NOMO-1 treated with DMSO at 0.1 percent for 48 hours (cell line): ENCODE results near the gene GALNT10.
A peak's percentile ranks its signal among the peaks of the same experiment; 100 is the strongest.

Experiments
- DNase-seq: peaks from one replicate; lab custom pipeline; 2025; ENCODE audit not compliant: unreplicated experiment; lab: John Stamatoyannopoulos, UW

GALNT10 gene

GRCh38 chr5:154430466-154430865, 239.9 kb downstream of the GALNT10 start:
- no peak for DNase-seq

- no peak for DNase-seq
Observed at GRCh38 chr5:154430961-154431630, 240.6 kb downstream of the GALNT10 start.

GRCh38 chr5:154435226-154435625, 244.7 kb downstream of the GALNT10 start:
- DNase-seq, result no peak

- DNase-seq, result no peak
Observed at GRCh38 chr5:154437281-154437965, 246.9 kb downstream of the GALNT10 start.

GRCh38 chr5:154440540-154440939, 250.0 kb downstream of the GALNT10 start:
- no peak for DNase-seq

GRCh38 chr5:154442801-154443200, 252.3 kb downstream of the GALNT10 start:
- DNase-seq, result peak; percentile 32

- DNase-seq, result peak; percentile 11
Observed at GRCh38 chr5:154444556-154445421, 254.3 kb downstream of the GALNT10 start.

GRCh38 chr5:154445422-154446194, 255.1 kb downstream of the GALNT10 start, which contains the start of gene SAP30L:
SAP30L (plus strand) TSS chr5:154445997; CDS start chr5:154446605, 608 bp downstream.
- DNase-seq, result peak; percentile 91

GRCh38 chr5:154446195-154447088, 255.9 kb downstream of the GALNT10 start:
- peak; percentile 11 for DNase-seq

- no peak for DNase-seq
Observed at GRCh38 chr5:154447089-154447725, 256.7 kb downstream of the GALNT10 start.

GRCh38 chr5:154449786-154450185, 259.3 kb downstream of the GALNT10 start:
- no peak for DNase-seq

GRCh38 chr5:154451957-154452356, 261.4 kb downstream of the GALNT10 start:
- DNase-seq, result no peak

- no peak for DNase-seq
Observed at GRCh38 chr5:154455585-154455984, 265.1 kb downstream of the GALNT10 start.

- DNase-seq, result no peak
Observed at GRCh38 chr5:154456540-154456939, 266.0 kb downstream of the GALNT10 start.

GRCh38 chr5:154459015-154459414, 268.5 kb downstream of the GALNT10 start:
- DNase-seq, result no peak

GRCh38 chr5:154460172-154460571, 269.6 kb downstream of the GALNT10 start:
- no peak for DNase-seq

- no peak for DNase-seq
Observed at GRCh38 chr5:154461531-154461930, 271.0 kb downstream of the GALNT10 start.

- no peak for DNase-seq
Observed at GRCh38 chr5:154464438-154464837, 273.9 kb downstream of the GALNT10 start.

- DNase-seq, result peak; percentile 86
Observed at GRCh38 chr5:154465169-154465568, 274.6 kb downstream of the GALNT10 start.
